Skeletal muscle tissue (tissue), 4 donors: ENCODE data around the gene CACNA1I. TPM values are rescaled to one million over a fixed set of nuclear protein-coding genes. Genes with fewer than 3 reads are reported as not detected.
A peak's percentile ranks its signal among the peaks of the same experiment; 100 is the strongest.

Experiments used
- H3K27ac ChIP-seq: one replicate; pipeline ENCODE4 v1.7.0; 2013; ENCODE audit warnings: mild to moderate bottlenecking, low read depth, low read length, inconsistent platforms
- H3K27me3 ChIP-seq, 3 donors: one replicate each; pipeline ENCODE4 v1.7.0; 2013; ENCODE audit warnings: low read length in 3 of 3; ENCODE audit not compliant: control insufficient read depth in 3 of 3, insufficient read depth in 3 of 3
- H3K36me3 ChIP-seq, 3 donors: one replicate each; pipeline ENCODE4 v1.7.0; 2013; ENCODE audit warnings: low read length in 3 of 3; ENCODE audit not compliant: control insufficient read depth in 3 of 3, insufficient read depth in 3 of 3
- H3K4me1 ChIP-seq, 3 donors: one replicate each; pipeline ENCODE4 v1.7.0; 2013; ENCODE audit warnings: low read length in 3 of 3, mild to moderate bottlenecking in 3 of 3; ENCODE audit not compliant: control insufficient read depth in 3 of 3, insufficient read depth in 3 of 3
- H3K4me3 ChIP-seq, 3 donors: one replicate each; pipeline ENCODE4 v1.7.0; 2013; ENCODE audit warnings: low read length in 3 of 3
- H3K9ac ChIP-seq, 3 donors: one replicate each; pipeline ENCODE4 v1.7.0; 2013; ENCODE audit warnings: low read length in 3 of 3, mild to moderate bottlenecking in 3 of 3, moderate library complexity in 2 of 3, low read depth in 1 of 3
- H3K9me3 ChIP-seq, 3 donors: one replicate each; pipeline ENCODE4 v1.7.0; 2013; ENCODE audit warnings: low read length in 3 of 3; ENCODE audit not compliant: control insufficient read depth in 3 of 3
- total RNA-seq: library from RNA; depleted of rRNA; stranded (reverse); fragments of >200 nt; gene quantifications from one replicate; pipeline ENCODE4 v1.2.3, GENCODE V29; 2014
- donor health status: Osteomylitis.

CACNA1I gene
- total RNA-seq, 1 donor from 2014 or later: not detected

DNA sequence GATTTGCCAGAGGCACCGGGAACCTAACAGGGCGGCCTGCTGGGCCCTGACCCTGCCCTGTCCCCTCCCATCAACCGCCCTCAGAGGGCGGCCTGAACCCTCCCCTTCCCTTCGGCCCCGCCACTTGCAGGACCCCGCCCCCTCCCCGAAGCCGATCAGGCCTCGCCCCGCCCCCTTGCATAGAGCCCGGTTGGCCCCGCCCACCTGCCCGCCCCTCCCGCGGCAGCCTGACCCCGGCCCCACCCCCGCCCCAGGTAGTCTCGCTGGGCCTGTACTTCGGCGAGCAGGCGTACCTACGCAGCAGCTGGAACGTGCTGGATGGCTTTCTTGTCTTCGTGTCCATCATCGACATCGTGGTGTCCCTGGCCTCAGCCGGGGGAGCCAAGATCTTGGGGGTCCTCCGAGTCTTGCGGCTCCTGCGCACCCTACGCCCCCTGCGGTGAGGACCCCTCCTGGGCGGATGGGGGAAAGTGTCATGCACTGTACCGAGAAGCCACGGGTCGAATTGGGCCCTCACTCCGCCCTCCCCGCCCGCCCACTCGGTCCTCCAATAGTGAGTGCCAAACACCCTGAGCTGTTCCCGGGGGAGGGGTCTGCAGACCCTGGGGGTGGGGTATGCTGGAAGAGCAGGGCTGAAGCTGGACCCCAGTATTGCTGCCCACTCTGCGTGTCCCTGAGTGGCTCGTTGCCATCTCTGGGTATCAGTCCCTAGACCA lies 94.1 kb downstream of the CACNA1I start:
- peaks cover 64 to 71% (median 69%) of the 10 kb centered on the region in 3 donors for H3K27me3 ChIP-seq
- H3K27ac ChIP-seq: no peak overlapping the region
- no peak overlapping the region for H3K4me3 ChIP-seq
- peaks cover 0 to 3% (median 0%) of the 10 kb centered on the region in 3 donors for H3K4me1 ChIP-seq
- H3K9ac ChIP-seq: no peak overlapping the region
- no peaks in the 10 kb centered on the region for H3K9me3 ChIP-seq
- H3K36me3 ChIP-seq: no peaks in the 10 kb centered on the region

DNA sequence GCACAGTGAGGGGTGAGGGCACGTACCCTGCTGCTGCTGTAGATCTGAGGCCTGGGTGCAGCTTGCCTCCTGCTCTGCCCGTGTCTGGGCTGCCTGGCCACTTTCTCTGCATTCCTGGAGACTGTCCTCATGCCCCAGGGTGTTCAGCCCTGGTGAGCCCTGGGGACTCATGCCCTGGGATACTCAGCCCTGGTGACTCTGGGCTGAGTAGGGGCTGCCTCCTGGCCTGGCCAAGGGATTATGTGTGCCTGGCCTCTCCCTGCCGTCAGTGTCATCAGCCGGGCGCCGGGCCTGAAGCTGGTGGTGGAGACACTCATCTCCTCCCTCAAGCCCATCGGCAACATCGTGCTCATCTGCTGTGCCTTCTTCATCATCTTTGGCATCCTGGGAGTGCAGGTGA lies 94.7 kb downstream of the CACNA1I start:
- H3K27ac ChIP-seq: no peak overlapping the region
- H3K27me3 ChIP-seq: peaks cover 63 to 65% (median 63%) of the 10 kb centered on the region in 3 donors
- H3K9me3 ChIP-seq: peaks cover 0 to 2% (median under 1%) of the 10 kb centered on the region in 3 donors
- no peak overlapping the region for H3K4me3 ChIP-seq
- no peak overlapping the region for H3K9ac ChIP-seq
- H3K4me1 ChIP-seq: peaks cover 0 to 3% (median 0%) of the 10 kb centered on the region in 3 donors
- no peaks in the 10 kb centered on the region for H3K36me3 ChIP-seq

DNA sequence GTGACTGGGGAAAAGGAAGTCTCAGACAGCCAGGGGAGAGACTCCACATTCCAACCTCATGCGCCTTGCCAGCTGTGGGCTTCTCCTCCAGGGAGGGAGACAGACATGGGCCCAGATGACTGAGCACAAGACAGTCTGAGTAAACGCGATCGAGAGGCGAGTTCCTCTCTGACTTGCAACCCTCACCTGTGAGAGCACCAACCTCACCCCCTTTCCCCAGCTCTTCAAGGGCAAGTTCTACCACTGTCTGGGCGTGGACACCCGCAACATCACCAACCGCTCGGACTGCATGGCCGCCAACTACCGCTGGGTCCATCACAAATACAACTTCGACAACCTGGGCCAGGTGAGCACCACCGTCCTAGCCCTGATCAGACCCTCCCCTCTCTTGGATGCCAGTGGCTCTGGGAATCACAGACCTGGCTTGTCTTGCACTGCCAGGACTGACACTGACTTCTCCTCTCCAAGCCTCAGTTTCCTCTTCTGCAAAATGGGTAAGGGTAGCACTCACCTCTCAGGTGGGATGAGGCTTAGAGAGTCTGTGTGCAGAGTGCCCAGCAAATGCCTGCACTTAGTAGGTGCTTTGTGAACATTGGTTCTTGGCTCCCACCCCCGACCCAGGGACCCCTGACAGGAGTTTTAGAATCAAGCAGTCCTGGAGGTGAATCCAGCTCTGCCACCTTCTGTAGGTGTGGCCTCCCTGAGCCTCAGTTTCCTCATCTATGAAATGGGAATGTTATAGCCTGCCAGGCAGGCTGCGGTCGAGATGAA lies 95.3 kb downstream of the CACNA1I start:
- no peaks in the 10 kb centered on the region for H3K36me3 ChIP-seq
- H3K27me3 ChIP-seq: peaks cover 57 to 61% (median 57%) of the 10 kb centered on the region in 3 donors
- H3K9me3 ChIP-seq: peaks cover 2 to 5% (median 4%) of the 10 kb centered on the region in 3 donors
- no peak overlapping the region for H3K4me3 ChIP-seq
- no peak overlapping the region for H3K9ac ChIP-seq
- H3K27ac ChIP-seq: no peak overlapping the region
- peaks cover 0 to 3% (median 0%) of the 10 kb centered on the region in 3 donors for H3K4me1 ChIP-seq

DNA sequence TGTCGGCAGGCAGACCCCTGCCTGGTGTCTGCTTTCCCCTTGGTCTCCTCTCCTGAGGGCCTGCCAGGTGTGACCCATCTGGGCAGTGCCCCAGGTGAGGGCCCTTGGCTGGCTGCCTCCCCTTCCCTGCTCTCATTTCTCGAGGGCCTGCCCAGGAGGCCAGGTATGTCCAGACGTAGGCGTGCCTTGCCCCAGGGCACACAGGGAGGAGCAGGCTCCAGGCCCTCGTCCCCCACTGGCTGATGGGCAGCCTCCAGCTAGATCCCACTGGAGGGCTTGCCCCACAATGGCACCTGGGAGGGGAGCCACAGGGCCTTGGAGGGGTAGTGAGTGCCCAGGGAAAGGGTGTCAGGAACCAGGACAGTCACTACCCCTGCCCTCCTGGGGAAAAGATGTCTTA lies 95.9 kb downstream of the CACNA1I start:
- H3K9me3 ChIP-seq: peaks cover 8 to 10% (median 10%) of the 10 kb centered on the region in 3 donors
- no peak overlapping the region for H3K4me3 ChIP-seq
- peaks cover 0 to 3% (median 0%) of the 10 kb centered on the region in 3 donors for H3K4me1 ChIP-seq
- no peak overlapping the region for H3K9ac ChIP-seq
- H3K36me3 ChIP-seq: no peaks in the 10 kb centered on the region
- peaks cover 50 to 55% (median 50%) of the 10 kb centered on the region in 3 donors for H3K27me3 ChIP-seq
- no peak overlapping the region for H3K27ac ChIP-seq

DNA sequence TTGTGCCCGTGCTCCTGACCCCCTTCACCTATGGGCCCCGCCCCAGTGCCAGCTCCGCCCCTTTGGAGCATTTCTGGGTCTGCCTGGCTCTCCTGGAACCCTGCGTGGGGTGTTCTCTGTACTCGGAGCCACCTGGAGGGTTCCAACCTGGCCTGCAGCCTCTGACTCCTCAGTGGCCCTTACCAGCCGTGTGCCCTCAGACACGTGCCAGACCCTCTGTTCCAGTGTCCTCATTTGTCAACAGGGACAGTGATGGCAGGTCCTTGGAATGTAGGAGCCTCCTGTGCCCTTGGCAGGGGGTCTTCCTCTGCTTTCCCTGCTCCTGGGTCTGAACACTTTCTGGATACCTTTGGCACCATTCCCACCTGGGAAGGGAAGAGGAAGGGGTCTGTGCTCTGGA lies 96.4 kb downstream of the CACNA1I start:
- H3K4me3 ChIP-seq: no peak overlapping the region
- H3K4me1 ChIP-seq: peaks cover 0 to 3% (median 0%) of the 10 kb centered on the region in 3 donors
- H3K27me3 ChIP-seq: peaks cover 46 to 51% (median 46%) of the 10 kb centered on the region in 3 donors
- H3K9ac ChIP-seq: no peak overlapping the region
- no peaks in the 10 kb centered on the region for H3K36me3 ChIP-seq
- H3K9me3 ChIP-seq: peaks cover 10 to 13% (median 11%) of the 10 kb centered on the region in 3 donors
- H3K27ac ChIP-seq: no peak overlapping the region

DNA sequence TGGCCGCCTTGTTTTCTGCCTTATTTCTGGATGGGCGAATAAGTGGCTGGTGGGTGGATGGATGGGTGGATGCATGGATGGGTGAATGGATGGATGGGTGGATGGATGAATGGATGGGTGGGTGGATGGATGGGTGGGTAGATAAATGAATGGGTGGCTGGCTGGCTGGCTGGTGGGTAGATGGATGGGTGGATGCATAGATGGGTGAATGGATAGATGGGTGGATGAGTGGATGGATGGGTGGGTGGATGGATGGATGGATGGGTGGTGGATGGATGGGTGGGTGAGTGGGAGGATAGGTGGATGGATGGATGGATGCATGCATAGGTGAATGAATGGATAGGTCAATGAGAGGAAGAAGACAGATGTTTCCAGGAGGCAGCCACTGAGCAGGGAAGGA lies 98.9 kb downstream of the CACNA1I start:
- H3K4me1 ChIP-seq: peaks cover 0 to 3% (median 0%) of the 10 kb centered on the region in 3 donors
- no peaks in the 10 kb centered on the region for H3K36me3 ChIP-seq
- H3K27me3 ChIP-seq: peaks cover 24 to 30% (median 27%) of the 10 kb centered on the region in 3 donors
- no peak overlapping the region for H3K4me3 ChIP-seq
- no peak overlapping the region for H3K9ac ChIP-seq
- peaks cover 16 to 29% (median 21%) of the 10 kb centered on the region in 3 donors for H3K9me3 ChIP-seq
- no peak overlapping the region for H3K27ac ChIP-seq

DNA sequence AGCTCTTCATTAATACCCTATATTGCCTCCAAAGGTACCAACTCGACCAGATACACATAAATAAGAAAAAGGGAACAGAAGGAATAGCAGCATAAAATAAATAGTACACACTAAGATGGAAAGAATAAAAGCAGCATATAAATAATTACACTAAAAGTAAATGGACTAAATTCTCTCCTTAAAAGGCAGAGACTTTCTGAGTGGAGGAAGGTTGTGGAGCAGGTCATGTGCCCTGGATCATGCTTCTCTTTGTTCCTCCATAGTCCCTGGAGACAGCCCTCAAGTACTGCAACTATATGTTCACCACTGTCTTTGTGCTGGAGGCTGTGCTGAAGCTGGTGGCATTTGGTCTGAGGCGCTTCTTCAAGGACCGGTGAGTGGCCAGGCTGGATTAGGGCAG lies 101.4 kb downstream of the CACNA1I start:
- Histone ChIP-seq H3K36me3 (no peaks in the 10 kb centered on the region), H3K4me1 (no peaks in the 10 kb centered on the region), H3K9me3 (peaks cover 20 to 29% (median 21%) of the 10 kb centered on the region in 3 donors), H3K27me3 (peaks cover 9 to 15% (median 15%) of the 10 kb centered on the region in 3 donors), H3K4me3 (peak overlapping the region in 1 of 3 donors; percentile 23), H3K9ac (no peak overlapping the region), H3K27ac (no peak overlapping the region)

DNA sequence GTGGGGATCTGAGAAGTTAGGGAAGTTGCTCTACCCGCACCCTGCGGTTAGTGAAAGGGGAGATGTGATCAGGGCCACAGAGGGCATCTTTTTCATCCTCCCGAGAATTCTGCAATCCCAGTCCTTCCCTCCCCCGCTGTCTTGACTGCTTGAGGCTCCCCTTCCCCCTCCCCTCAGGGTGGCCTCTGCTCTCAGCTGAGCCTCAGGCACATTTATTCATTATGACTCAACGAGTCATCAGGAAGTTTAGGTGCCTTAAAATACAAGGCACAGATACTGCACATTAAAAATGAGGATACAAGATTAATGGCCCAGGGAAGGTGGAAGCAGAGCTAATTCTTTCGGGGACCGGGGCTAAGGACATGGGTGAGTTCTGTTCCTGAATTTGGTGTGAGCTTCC lies 104.0 kb downstream of the CACNA1I start:
- Histone ChIP-seq H3K36me3 (no peaks in the 10 kb centered on the region), H3K27me3 (peaks cover 0 to 15% (median 12%) of the 10 kb centered on the region in 3 donors), H3K4me1 (no peaks in the 10 kb centered on the region), H3K9ac (no peak overlapping the region), H3K9me3 (peaks cover 20 to 29% (median 21%) of the 10 kb centered on the region in 3 donors), H3K4me3 (no peak overlapping the region), H3K27ac (no peak overlapping the region)

DNA sequence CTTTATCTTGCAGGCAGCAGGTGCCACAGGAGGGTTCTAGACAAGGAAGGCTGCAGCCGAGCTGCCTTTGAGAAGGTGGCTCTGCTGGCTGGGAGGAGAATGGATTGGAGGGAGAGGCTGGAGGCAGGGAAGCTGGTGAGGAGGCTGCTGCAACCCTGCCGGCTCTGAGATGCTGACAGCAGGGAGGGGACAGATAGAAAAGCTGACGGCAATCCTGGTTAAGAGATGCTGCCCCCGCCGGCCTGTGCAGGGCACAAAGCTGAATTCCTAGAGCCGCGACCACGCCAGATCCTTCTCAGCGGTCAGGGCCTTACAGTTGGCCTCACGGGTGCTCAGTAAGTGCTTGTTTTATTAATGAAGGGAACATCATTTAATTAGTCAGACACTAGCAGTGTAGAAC lies 105.4 kb downstream of the CACNA1I start:
- no peaks in the 10 kb centered on the region for H3K4me1 ChIP-seq
- H3K9ac ChIP-seq: no peak overlapping the region
- H3K27me3 ChIP-seq: peaks cover 1 to 20% (median 13%) of the 10 kb centered on the region in 3 donors

DNA sequence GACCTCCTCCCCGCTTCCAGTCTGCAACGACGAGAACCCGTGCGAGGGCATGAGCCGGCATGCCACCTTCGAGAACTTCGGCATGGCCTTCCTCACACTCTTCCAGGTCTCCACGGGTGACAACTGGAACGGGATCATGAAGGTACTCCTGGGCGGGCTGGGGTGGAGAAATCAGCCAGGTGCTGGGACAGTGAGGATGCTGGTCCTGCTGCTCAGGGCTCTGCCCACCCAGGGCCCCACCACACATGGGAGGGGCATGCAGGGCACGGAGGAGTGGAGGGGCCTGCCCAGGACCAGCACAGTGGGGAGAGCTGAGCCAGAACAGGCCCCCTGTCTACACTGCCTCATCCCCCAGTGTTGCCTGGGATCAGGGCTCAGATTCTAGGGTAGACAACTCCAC lies 107.4 kb downstream of the CACNA1I start:
- Histone ChIP-seq H3K4me1 (no peaks in the 10 kb centered on the region), H3K4me3 (no peak overlapping the region), H3K27me3 (peaks cover 4 to 20% (median 18%) of the 10 kb centered on the region in 3 donors), H3K9me3 (peaks cover 2 to 6% (median 4%) of the 10 kb centered on the region in 3 donors), H3K27ac (no peak overlapping the region), H3K9ac (no peak overlapping the region), H3K36me3 (no peaks in the 10 kb centered on the region)

More for the DNA sequence above, 105.4 kb downstream of the CACNA1I start:
- no peaks in the 10 kb centered on the region for H3K36me3 ChIP-seq
- H3K27ac ChIP-seq: no peak overlapping the region
- peaks cover 14 to 24% (median 19%) of the 10 kb centered on the region in 3 donors for H3K9me3 ChIP-seq
- H3K4me3 ChIP-seq: no peak overlapping the region
